GM21515 (cell line): Measurements from ENCODE around the gene SLC10A7.

Experiments
- ATAC-seq: cut with Tn5 transposase; IDR thresholded peaks from one replicate; pipeline ENCODE4 v1.9.1; 2021; ENCODE audit not compliant: unreplicated experiment

SLC10A7 gene, protein sequence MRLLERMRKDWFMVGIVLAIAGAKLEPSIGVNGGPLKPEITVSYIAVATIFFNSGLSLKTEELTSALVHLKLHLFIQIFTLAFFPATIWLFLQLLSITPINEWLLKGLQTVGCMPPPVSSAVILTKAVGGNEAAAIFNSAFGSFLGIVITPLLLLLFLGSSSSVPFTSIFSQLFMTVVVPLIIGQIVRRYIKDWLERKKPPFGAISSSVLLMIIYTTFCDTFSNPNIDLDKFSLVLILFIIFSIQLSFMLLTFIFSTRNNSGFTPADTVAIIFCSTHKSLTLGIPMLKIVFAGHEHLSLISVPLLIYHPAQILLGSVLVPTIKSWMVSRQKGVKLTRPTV

DNA sequence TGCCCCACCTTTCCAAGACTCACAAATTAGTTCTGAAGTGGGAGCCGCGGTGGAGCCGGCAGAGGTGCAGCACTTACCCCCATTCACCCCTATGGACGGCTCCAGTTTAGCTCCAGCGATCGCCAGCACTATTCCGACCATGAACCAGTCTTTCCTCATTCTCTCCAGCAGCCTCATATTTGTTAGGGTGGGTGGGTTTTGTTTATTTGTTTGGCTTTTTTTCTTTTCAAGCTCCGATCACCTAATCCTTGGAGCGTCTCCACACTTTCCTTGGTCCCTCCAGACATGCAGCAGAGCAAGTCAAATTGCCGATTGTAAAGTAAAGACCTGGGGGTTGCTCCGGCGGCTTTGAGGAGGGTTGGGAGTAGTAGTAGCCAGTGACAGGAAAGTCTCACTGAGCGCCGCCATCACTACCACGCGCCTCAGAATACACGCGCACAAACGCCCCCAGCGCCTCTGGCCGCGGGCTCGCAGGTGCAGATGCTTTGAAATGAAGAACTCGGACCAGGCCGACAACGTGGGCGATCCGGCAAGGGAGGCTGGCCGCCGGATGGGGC is at the start of gene SLC10A7:
TSS of gene SLC10A7 (minus strand) at position 400 of the 557 bp plus-strand sequence. CDS start at position 177, 223 bp downstream.
- peak; percentile 85 for ATAC-seq

DNA sequence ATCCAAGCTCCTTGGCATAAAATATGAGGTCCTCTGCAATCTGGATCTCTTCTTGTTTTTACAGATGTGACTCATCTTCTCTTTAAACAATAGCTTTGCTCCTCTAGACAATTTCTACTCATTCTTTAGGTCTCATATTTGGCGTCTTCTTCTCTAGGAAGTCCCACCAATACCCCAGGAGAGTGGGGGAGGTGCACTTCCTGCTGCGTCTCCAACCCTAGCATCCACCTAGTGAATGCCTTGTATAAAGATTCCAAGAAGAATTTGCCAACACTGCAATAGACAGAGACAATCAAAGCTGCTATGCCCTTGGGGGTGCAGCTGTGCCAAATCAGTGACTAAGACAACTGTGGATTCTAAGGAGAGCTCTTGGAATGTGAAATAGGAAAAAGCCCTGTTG is 45.7 kb upstream of the SLC10A7 start:
- no peak for ATAC-seq

DNA sequence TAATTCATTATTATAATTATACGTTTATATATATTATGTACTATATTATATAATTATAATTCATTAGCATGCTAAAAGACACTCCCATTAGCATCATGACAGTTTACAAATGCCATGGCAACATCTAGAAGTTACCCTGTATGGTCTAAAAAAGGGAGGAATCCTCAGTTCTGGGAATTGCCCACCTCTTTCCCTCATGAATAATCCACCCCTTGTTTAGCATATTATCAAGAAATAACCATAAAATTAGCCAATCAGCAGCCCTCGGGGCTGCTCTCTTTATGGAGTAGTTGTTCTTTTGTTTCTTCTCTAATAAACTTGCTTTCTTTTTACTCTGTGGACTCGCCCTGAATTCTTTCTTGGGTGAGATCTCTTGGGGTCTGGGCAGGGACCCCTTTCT is 42.8 kb upstream of the SLC10A7 start:
- ATAC-seq = no peak

DNA sequence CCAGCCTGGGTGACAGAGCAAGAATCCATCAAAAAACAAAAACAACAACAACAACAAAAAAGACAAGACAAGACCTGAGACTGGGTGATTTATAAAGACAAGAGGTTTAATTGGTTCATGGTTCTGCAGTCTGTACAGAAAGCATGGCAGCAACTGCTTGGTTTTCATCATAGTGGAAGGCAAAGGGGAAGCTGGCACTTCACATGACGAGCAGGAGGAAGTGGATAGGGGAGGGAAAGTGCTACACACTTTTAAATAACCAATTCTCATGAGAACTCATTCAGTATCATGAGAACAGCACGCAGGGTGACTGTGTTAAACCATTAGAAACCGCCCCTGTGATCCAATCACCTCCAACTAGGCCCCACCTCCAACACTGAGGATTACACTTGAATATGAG is 28.4 kb upstream of the SLC10A7 start:
- ATAC-seq = no peak

DNA sequence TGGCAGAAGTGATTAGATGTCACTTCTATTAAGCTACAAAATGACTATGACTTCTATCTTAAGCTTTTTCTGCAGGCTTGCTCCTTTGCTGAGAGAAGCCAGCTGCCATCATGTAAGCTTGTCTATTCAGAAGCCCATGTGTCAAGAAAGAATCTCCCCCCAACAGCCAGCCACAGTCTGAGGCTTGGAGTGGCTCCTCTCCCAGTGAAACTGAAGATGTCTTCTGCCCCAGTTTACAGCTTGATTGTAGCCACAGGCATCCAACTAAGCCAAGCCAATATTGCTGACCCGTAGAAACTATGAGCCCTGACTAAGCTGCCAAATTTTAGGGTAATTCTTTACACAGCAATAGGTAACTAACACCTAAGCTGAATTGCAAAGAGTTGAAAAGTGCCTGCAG is 26.7 kb upstream of the SLC10A7 start:
- no peak for ATAC-seq

DNA sequence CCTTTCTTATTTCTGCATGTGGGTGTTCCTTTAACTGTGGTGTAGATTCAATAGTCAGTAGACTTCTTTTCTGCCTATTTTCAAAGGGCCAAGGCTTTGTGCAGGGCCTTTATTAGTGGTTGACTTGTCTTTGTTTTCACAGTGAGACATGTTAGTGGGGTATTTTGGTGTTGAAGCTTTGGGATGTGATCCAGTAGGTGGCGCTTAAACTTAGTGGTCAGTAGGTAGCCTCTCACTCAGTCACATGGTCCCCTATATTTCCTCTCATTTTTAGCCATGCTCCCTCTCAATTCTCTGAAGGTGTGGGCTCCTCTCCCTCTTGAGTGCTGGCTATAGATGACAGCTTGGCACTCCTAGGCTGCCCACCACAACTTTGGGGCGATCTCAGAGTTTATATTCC is 23.4 kb upstream of the SLC10A7 start:
- no peak for ATAC-seq

DNA sequence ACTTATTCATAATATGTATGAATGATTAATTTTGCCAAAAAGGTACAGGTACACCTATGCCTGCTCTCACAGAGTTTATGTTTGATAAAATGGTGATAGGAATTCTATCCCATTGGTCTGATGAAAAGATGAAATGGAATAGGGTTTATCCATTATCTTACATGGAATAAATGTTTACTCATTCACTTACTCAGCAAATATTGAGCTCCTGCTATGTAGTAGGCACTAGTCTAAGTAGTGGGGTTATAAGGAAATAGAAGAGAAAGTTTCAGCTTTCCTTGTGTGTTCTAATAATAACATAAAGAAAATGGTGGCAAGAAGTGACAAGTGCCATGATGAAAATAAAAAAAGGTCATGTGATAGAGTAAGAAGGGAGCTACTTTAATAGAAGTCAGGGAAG is 12.4 kb upstream of the SLC10A7 start:
- ATAC-seq = no peak

DNA sequence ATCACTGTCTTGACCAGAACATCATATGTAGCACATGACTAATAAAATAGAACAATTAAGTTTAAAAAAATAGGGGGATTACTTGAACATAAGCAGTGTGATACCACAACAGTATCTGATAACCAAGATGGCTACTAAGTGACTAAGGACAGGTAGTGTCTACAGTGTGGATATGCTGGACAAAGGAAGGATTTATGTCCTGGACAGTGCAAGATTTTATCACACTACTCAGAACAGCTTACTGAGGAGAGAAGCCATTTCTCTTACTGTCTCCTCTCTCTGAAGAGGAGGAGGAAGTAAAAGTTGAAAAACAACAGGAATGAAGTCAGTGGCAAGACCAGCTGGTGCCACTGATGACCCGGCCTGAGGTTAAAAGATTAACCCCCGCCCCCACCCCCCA is 4.0 kb upstream of the SLC10A7 start:
- no peak for ATAC-seq

DNA sequence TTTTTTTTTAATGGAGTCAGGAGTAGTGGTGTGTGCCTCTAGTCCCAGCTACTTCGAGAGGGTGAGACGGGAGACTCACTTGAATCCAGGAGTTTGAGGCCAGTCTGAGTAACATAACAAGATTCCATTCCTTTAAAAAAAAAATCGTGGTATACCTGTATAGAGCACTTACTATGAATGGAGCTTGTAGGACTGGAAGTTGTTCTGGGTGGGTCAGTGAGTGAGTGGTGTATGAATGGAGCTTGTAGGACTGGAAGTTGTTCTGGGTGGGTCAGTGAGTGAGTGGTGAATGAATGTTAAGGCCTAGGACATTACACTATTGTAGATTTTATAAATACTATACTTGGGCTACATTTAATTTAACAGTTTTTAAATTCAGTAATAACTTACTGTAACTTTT is 2.9 kb upstream of the SLC10A7 start:
- ATAC-seq = no peak

DNA sequence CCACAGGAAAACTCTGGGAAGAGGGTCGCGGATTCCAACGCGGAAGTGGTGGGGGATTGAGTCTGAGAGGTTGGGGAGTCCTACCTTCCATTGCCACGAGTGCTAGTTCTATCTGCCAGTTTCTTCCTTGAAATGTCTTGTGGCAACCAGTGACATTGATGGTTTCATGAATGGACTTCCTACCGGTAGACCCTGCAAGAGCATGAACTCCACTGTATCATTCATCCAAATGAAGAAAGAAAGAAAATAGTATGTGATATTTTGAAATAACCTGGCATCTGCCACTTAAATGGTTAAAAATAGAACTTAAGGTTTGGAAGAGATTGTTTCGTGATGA is 1.1 kb upstream of the SLC10A7 start:
- peak; percentile 22 for ATAC-seq

DNA sequence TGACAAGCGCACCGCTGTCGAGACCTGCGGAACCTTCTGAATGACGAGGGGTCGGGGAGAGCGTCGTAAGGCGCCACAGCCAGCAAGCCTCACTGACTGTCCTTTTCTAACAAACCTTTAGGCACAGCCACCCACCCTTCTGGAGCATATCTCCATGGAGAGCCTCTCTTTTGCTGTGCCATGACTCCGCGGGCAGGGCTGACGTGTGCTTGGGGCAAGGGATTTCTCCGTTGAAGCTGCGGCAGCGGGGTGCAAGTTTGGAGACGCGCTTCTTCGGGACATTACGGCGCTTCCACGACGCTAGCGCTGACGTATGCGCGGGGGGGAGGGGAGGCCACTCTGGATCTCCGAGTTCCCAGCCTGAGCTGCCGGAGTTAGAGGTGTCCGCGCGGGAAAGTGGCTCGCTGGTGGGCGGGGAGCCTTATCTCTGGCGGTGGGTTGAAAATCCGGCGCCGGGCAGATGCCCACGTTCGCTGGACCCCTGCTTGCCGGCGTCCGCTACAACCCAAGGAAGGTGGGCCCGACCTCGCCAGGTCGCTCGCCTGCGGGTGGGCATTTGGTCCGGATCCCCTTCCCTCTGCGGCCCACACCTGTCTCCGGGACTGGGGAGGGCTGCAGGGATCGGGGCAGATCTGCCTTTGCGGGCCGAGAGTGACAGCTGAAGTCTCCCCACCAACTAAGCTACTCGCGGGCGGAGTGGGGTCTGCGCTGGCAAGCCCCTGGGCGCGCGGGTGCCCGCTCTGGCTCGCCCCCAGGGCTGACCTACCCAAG is 543 bp upstream of the SLC10A7 start:
- peak; percentile 76 for ATAC-seq

DNA sequence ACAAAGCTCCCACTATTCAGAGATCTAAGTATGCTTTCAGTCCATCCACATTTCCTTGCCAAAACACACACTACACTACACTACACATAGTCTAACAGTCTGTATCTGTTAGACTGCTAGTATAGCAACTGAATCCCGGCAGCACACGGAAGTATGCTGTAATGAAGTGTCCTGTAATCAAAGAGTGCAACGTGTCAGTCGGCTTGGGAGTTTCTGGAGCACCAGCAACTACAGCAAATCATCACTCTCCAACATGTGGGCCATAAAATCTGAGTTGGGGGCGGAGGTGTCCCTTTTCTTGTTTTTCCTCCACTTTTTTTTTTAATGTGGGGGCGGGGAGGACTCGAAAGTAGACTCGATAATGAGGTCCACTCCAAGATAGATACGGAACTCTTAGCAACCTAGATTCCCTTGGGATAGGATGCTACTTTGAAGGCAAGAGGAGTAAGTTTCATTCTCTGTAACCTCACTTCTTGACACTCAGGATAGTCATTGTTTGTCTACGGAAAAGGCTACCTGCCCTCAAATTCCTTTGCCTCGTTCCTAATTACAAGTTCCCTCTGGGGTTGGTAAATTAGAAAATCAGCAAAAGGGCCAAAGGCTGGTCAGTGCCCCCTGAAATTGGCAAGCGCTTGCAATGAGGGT is 722 bp downstream of the SLC10A7 start:
- peak; percentile 49 for ATAC-seq

DNA sequence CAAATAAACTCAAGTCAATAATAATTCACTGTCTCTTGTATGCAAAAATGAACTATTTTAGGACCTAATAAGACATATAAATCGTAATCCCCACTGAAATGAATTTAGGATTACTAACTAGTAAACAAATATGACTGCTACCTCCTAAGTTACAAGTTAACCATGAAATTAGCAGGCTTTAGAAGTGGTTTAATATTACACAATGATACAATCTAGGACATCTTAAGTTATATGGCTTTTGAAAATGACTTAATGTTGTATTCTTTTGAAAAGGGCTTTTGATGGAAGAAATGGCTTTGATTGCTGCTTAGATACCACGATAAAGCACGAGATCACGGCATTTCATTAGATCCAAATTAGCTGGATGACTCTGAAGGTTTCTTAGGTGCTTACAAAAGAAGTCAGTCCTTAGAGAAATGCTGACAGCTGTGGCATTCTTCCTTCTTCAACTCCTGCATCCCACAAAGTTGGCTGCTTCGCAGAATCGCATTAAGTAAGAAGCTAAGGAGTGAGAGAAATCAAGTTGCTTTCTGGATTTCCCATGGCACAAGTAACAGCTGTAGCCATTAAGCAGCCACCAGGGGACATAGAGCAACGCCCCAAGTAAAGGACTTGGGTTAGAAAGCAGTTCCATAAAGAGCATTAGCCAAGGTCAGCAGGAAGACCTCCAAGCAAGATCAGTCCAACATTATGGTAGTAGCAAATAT is 6.9 kb downstream of the SLC10A7 start:
- no peak for ATAC-seq

DNA sequence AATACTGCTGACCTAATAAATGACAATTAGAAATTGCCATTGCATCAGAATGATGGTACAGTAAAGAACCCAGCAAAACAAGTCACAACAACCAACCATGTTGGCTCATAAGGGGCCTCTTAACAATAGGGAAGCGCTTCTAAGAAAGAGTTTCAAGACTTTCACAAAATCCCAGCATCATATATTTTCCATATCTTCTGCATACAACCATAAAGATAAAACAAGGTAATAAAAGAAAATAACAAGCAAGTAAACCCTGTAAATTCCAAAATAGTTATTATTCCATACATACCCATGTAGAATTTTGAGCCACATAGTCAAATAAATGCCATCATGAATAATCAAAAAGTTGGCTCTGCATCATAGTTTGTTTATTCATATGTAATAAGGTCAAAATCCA is 8.2 kb downstream of the SLC10A7 start:
- ATAC-seq = no peak

DNA sequence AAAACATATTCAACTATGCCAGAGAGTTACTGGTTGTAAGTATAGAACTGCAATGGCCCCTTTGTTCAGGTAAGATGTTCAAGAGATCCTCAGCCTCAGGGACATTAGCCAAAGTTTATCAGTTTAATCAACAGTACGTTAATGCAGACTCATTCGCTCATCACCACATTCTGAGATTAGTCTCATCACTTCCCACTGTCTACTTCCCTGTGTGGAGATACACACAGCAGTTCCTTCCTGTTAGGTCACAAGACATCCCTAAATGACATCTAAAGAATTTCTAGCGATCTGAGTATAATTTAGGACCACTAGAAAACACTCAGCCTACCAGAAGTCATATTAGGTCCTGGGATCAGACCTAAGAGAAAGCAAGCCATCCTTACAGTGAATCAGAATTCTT is 10.4 kb downstream of the SLC10A7 start:
- ATAC-seq = no peak

DNA sequence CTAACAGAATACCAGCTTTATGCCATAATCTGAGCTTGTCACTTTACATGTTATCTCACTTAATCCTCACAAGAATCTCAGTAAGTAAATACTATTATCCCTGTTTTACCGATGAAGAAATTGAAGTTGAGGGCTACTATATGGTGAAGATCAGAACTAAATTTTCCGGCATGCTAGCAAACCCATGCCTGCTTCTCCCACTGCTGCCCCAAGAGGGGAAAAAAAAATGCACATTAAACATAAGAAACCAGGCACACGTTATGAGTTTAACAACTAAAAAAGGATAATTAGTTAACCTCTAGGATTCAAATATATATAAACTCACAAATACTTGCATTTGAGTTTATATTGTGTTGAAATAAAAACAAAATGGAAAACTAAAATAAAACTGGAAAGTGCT is 10.8 kb downstream of the SLC10A7 start:
- no peak for ATAC-seq

DNA sequence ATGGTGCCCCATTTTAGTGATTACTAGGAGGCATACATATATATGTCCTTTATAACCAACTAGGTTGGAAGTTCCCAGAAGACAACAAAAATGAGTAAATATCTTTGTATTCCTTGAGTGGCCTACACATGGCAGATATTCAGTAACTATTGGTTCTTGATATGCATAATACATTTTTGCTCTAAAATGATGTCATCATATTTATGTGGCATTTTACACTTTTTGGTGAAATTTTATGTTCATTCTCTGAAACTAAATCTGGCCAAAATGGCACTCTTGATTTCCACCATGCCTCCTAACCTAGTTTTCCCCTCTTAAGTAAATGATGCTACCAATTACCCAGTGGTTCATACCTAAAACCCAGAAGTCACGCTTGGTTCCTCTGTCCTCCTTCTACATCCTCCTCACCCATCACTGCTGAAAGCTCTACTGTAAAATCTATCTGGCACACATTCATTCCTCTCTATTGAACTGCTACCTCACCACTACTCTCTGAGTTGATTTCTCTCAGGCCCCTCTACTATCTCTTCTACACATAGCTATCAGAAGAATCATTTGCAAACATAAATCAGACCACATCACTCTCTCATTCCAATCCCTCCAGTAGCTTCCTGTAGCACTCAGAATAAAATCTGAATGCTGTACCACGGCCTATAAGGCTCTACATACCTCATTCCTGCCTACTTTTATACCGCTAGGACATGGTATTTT is 13.4 kb downstream of the SLC10A7 start:
- ATAC-seq = no peak

DNA sequence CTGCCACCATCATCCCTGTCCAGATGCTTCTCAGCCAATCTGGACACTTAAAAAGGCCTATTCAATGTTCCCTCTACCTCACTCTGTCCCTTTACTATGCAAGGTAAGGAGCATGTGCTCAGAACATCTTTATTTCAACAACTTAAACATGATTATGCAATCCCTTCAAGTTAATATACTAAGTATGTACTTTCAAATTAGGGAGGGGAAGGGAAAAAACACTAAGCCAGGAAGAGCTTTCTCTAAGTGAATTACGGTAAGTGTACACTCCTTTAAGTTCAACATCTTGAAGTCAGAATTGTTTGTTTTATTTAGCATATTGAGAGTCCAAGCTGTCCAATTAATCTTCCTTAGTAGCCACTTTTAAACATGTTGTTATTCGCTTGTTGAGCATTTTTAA is 14.1 kb downstream of the SLC10A7 start:
- ATAC-seq = no peak

DNA sequence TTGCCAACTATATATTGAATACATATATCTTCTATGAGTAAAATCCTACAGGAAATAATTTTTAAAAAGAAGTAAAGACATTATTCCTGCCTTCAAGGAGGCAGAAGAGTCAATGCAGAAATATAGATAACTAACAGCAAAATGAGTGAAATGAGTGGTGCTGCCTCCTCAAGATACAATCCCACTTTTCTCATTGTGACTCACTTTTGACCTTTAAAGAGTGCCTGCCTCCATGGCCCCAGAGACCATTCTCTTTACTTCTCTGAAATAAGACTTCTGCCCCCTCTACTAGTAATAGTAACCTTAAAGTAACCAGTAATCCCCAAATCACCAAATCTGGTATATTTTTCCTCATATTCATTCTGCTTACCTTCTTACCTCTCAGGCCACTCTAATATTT is 15.5 kb downstream of the SLC10A7 start:
- ATAC-seq = no peak

DNA sequence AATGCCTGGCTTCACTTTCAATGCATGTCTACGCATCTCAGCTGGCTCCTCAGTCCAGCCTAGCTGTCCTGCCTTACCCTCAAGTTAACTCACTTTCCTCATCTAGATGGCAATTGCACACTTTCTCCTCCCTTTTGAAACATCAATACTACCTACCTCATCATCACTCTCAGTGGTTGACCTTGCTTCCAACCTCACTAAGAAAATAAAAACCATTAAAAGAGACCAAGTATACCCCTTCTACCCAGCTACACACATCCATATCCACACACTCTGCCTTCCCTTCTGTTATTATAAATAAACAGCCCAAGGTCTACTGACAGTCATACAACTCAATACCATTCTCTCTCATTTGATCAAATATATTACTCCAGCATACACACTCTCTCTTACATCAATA is 21.5 kb downstream of the SLC10A7 start:
- no peak for ATAC-seq

DNA sequence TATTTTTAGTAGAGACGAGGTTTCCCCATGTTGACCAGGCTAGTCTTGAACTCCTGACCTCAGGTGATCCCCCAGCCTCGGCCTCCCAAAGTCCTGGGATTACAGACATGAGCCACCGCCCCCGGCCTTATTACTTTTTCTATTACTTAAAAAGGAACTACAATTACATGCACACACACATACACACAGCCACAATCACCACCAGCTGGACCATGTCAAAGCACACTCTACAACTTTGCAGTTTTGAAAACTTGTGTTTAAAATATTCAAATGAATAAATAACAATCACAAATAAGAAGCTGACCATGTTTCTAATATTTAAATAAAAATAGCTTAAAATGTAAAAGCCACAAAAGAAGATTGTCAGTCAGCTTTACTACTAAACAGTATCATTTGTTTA is 23.4 kb downstream of the SLC10A7 start:
- no peak for ATAC-seq
